HG02759 (cell line): ENCODE results near the gene CHIT1.

Experiments used
- ATAC-seq: cut with Tn5 transposase; IDR thresholded peaks from one replicate; pipeline ENCODE4 v1.9.1; 2021; ENCODE audit warnings: mild to moderate bottlenecking, moderate library complexity; ENCODE audit not compliant: unreplicated experiment

Gene CHIT1

DNA sequence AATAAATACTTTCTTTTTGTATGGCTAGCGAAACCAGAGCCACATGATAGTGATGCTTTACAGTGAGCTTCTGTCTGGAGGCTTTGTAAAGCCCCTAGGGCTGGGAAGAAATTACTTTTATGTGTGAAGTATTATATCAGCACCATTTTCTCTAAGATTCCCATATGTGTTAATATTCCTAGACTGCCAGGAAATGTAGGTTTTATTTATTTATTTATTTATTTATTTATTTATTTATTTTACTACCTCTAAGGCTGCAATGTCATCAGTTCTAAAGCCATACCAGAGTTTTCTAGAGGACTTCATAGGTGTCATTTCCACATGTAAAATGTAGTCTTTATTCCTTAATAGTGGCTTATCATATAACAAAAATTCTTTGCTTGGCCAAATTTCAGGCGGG is 38.5 kb downstream of the CHIT1 start:
- no peak for ATAC-seq

GRCh38 chr1:203189951-203190352 is 39.5 kb downstream of the CHIT1 start:
- ATAC-seq = no peak

GRCh38 chr1:203188686-203189232 is 40.7 kb downstream of the CHIT1 start:
- ATAC-seq = no peak

DNA sequence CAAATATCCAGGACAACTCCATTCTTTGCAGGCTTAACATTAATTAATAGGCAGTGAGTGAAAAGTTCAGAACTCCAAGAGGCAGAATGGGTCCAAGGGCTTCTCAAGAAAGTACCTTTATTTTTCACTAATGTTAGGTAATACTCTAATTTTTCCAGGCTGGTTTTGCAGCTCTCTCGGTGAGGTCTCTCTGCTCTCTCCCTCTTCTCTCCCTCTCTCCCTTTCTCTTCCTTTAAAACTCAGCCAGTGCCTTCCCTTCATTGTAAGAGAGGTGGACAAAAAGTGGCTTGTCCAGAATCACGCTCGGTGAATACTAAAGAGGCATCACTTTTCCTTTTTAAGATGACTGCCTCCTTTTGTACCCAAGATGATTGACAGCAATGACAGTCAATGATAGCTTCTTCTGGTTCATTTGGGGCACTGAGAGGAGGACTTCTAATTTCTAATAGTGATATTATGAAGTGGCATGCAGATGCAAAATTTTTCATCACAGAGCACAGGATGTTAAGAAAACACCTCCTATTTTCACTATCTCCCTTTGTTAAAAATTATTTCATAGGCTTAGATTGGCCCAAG is 41.7 kb downstream of the CHIT1 start:
- no peak for ATAC-seq

GRCh38 chr1:203187304-203187685 is 42.2 kb downstream of the CHIT1 start:
- no peak for ATAC-seq

- no peak for ATAC-seq
Observed at GRCh38 chr1:203186446-203187303, 42.8 kb downstream of the CHIT1 start, which contains the start of gene CHI3L1. Gene CHI3L1, minus strand, starts transcription at chr1:203186704. Its CDS starts 81 bp downstream, at chr1:203186623.

DNA sequence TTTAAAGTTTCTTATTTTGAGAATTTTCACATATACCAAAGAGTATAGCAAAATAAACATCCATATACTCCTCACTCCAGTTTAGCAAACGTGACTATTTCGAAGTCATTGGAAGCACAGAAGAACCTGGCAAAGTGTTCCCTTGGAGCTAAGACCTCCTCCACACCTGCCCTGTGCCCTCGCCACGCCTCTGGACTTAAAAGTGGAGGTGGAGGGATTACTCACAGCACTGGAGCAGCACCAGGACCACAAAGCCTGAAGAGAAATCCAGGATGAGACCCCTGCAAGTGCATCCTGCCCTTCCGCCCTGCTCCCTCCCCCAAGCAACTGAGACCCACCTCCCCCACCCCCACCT is 43.4 kb downstream of the CHIT1 start:
- no peak for ATAC-seq

DNA sequence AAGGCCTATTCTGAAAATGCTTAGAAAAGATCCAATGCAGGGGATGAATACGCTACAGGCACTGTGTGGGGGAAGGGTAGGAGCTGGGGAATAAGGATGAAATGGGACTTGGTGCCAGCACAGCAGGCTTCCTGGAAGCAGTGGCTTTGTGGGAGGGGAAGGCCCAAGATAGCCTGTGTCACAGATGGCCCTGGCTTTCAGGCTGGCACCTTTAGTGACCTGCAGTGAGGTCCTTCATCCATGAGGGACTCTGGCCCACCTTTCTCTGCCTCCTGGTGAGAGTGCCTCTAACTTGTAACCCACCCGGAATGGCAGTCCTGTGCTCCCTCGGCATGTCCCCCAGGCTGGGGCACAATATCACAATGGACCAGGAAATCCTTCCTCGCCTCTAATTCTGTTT is 43.9 kb downstream of the CHIT1 start:
- ATAC-seq = no peak

GRCh38 chr1:203185061-203185461 is 44.4 kb downstream of the CHIT1 start:
- no peak for ATAC-seq

DNA sequence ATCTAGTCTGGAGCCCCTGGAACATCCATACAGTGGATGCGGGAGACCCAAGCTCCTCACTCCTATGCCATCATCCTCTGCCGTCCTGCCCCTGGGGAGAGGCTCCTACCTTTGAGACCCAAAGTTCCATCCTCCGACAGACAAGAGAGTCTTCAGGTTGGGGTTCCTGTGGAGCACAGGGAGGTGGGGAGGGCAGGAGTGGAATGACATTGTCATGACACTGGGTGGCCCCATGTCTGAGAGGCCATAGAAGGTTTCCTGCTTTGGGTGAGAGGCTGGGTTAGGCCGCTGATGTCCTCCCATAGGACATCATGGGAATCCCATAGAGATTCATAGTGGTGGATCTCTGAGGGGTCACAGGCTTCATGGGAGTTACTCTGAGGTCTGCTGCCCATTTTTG is 45.0 kb downstream of the CHIT1 start:
- no peak for ATAC-seq

DNA sequence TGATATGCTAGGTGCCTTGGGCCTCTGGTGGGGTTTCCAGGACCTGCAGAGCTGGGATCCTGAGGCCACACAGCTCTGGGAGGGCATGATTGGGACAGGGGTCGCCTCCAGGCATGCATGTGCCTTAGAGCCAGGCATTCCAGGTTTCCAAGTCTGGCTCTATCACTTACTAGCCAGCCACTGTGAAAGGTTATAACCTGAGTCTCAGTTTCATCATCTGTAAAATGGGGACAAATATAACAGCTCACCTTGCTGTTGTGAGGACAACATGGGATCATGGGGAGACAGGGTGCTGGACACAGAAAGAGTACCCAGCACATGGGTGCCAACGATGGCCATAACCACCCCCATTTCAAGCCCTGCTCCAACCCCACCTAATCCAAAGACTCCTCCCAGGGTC is 45.6 kb downstream of the CHIT1 start:
- no peak for ATAC-seq

DNA sequence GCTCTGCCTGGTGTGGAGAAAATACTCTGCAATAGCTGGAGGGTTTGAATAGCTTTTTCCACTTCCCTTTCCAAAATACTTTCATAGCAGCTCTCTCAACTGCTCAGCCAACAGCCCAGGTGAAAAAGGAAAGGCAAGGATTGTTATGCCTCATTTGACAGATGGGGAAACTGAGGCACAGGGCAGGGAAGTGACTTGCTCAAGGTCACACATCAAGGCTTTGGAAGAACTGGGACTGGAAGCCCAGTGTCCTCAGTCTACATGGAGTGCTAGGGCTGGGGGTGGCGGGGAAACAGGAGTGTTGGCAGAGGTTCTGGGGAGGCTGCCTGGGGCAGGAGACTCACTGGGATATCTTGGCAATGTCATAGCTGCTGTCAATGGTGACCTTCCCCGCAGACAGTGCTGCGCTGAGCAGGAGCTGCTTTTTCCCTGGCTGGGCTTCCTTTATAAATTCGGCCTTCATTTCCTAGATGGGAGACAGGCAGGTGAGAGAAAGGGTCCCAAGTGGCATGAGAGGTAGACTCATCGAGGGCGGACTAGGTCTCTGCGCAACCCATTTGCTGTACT is 47.0 kb downstream of the CHIT1 start:
- ATAC-seq = no peak

DNA sequence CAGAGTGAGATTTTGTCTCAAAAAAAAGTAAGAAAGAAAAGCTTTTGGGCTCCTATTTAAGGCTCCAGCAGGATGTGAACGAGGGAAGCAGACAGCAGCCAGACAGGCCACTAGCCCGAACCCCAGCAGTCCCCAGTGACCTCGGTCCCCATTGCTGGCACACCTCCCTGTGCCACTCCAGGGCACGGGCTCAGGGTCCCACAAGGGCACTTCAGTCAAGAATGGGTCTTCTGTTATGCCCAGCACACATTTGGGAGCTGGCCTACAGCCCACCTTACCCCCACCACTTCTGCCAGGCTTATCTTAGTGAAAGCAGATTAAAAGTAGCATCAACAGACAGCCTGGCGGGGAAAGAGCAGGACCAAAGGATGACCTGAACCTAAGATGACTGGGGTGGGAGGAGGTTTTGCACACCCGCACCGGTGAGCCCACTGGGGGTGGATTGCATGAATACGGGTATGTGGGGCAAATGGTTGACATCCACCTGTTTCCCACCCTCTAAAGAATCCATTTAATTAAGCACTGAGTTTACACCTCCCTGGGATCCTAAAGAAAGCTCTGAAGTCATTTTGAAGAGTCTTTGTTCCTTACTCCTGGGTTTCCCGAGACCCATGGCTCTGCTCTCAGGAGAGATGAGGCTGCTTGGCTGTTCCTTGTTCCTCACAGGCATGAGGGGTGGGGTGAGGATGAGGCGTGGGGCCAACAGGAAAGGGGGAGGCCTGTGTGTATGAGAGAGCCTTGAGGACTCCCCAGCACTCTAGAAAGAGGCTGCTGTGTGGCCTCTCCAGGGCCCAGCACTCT is 47.7 kb downstream of the CHIT1 start:
- no peak for ATAC-seq

- ATAC-seq = no peak
Observed at GRCh38 chr1:203180611-203181330, 48.7 kb downstream of the CHIT1 start.

DNA sequence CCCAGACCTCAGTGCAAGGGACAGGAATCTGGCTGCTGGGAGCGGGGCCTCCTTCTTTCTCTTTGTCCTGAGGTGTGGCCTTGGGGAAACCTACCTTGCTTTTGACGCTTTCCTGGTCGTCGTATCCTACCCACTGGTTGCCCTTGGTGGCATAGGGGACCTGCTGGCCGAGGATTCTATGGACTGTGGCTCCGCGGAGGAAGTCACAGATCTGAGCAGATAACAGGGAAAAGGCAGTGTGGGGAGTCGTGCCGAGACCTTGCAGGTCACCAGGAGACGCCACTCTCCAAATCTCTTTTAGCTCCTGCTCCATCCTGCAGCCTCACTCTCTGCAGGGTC is 49.8 kb downstream of the CHIT1 start:
- ATAC-seq = no peak

GRCh38 chr1:203178821-203179666 is 50.4 kb downstream of the CHIT1 start:
- no peak for ATAC-seq

DNA sequence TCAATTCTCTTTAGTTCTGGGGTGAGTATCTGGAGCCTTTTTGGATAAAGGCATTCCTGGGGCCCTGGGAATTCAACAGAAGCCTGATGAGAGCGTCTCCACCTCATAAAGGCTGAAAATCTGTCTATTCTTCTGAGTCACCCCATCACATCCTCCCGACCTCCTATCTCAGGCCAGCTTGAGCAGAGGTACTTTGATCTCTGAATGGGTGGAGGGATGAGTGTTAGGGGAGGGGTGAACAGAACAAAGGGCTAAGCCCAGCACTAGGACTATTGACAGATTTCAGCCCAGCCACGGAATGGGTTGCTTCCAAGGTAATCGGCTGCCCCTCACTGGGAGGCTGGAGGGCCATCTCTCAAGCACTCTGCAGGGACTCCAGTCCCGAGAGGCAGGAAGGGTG is 51.4 kb downstream of the CHIT1 start:
- ATAC-seq = no peak

DNA sequence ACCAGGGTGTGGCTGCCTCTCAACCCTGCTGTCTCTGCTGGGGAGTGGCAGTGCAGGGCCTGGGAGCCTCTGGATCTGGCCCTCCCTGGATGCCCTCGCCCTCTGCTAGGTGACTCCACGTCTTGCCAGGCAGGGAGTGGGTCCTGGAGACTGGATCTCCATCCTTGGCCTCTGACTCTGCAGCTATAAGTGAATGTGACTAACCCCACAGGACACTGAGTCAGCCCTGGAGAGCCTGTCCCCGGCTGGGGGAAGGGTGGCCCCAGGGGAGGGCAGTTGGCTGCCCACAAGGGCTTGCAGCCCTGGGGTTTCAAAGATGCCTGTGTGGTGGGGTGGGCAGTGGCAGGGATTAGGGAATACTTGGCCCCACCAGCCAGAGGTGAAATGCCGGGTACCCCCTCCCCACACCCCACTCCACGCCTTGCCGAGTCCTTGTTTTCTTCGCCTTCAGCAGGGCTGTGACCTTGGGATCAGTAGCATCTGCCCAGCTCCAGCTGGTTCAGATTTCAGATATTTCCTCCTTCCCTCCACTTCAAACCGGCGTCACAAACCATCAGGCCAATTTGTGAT is 51.9 kb downstream of the CHIT1 start:
- ATAC-seq = no peak

DNA sequence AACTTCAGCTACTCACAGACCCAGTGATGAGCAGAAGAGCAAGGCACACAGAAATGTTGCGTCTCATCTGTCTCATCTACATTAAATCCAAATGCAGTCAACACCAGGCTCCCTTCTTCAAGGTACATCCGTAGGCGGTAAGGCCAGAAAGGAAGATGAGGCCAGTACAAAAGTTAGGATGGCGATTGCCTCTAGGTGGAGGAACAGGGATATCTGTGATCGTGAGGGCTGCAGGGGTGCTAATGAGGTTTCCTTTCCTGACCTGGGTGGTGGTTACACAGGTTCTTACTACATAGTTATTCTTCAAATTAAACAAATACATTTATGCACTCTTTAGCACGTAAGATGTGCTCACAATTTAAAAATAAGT is 52.5 kb downstream of the CHIT1 start:
- ATAC-seq = no peak
